ENCODE results near the gene RPL4. TPM values are rescaled to one million over a fixed set of nuclear protein-coding genes. Genes with fewer than 3 reads are reported as not detected.

The RPL4 gene
- total RNA-seq, 1 experiment from 2014 or later = 2,773 TPM

- DNase-seq (no peak), ATAC-seq (no peak)
- no peak overlapping the region for H2AFZ ChIP-seq (ENCODE audit: low read length)
- no peak overlapping the region for H3K9ac ChIP-seq (ENCODE audit: low read length)
- peaks cover 37% of the 10 kb centered on the region for H3K4me1 ChIP-seq (ENCODE audit: insufficient read depth, low read length)
- no peaks in the 10 kb centered on the region for H3K27me3 ChIP-seq (ENCODE audit: low read length)
- 0 out of 2 replicates have a peak, but pooled peaks cover 4% of the 10 kb centered on the region for H3K79me2 ChIP-seq (ENCODE audit: low read length)
- TF ChIP-seq CTCF (conservative IDR thresholded peaks at IDR 0.05; ENCODE audit: low read depth, low read length) (no peak), EZH2 (IDR thresholded peaks at IDR 0.05; ENCODE audit: low read length, unreplicated experiment) (no peak), EZH2phosphoT487 (IDR thresholded peaks at IDR 0.05; ENCODE audit: borderline replicate concordance, low read length) (no peak)
- CTCF ChIA-PET = no interaction called here
- no TSS peak for BruUV-seq (replicated peaks)
- no peaks in the 10 kb centered on the region for H3F3A ChIP-seq (ENCODE audit: low read length, unreplicated experiment)
- POLR2A ChIA-PET (ENCODE audit: unreplicated experiment) = no interaction called here
- no peaks in the 10 kb centered on the region for H3K9me2 ChIP-seq (replicated peaks; ENCODE audit: low read length)
- H4K20me1 ChIP-seq (ENCODE audit: low read length) = no peaks in the 10 kb centered on the region
- H3K4me3 ChIP-seq (ENCODE audit: low read length) = no peak overlapping the region
- H3K9me3 ChIP-seq (ENCODE audit: low read length) = no peaks in the 10 kb centered on the region
- intact Hi-C loops (cut with micrococcal nuclease) = no loop called here
- peaks cover 15% of the 10 kb centered on the region for H3K36me3 ChIP-seq (ENCODE audit: low read depth, low read length)
- H3K27ac ChIP-seq (ENCODE audit: low read length) = peak overlapping the region; percentile 55
- 0 out of 2 replicates have a peak overlapping the region, but pooled peaks have one; percentile 7 for H3K4me2 ChIP-seq (ENCODE audit: low read length)
Observed at GRCh38 chr15:66482539-66482938, 22.1 kb downstream of the RPL4 start.

- CTCF ChIA-PET = no interaction called here
- intact Hi-C loops (cut with micrococcal nuclease) = no loop called here
Observed at GRCh38 chr15:66481107-66481856, 23.4 kb downstream of the RPL4 start.

More at GRCh38 chr15:66481107-66481856, 23.4 kb downstream of the RPL4 start:
- no peak overlapping the region for H3K4me3 ChIP-seq (ENCODE audit: low read length)
- H3K4me1 ChIP-seq (ENCODE audit: insufficient read depth, low read length) = peaks cover 37% of the 10 kb centered on the region
- no peaks in the 10 kb centered on the region for H4K20me1 ChIP-seq (ENCODE audit: low read length)
- H3K4me2 ChIP-seq (ENCODE audit: low read length) = peak overlapping the region; percentile 18; the same call in 1 of the 2 replicates
- H3K36me3 ChIP-seq (ENCODE audit: low read depth, low read length) = peaks cover 15% of the 10 kb centered on the region
- peak; percentile 84 for DNase-seq
- no peaks in the 10 kb centered on the region for H3K9me2 ChIP-seq (replicated peaks; ENCODE audit: low read length)
- peak; percentile 52 for ATAC-seq
- TF ChIP-seq EZH2phosphoT487 (IDR thresholded peaks at IDR 0.05; ENCODE audit: borderline replicate concordance, low read length) (no peak), EZH2 (IDR thresholded peaks at IDR 0.05; ENCODE audit: low read length, unreplicated experiment) (no peak), CTCF (conservative IDR thresholded peaks at IDR 0.05; ENCODE audit: low read depth, low read length) (no peak)
- H2AFZ ChIP-seq (ENCODE audit: low read length) = no peak overlapping the region
- peak overlapping the region; percentile 38 for H3K27ac ChIP-seq (ENCODE audit: low read length)
- no peak overlapping the region for H3K9ac ChIP-seq (ENCODE audit: low read length)
- H3K9me3 ChIP-seq (ENCODE audit: low read length) = no peaks in the 10 kb centered on the region
- H3K27me3 ChIP-seq (ENCODE audit: low read length) = no peaks in the 10 kb centered on the region
- POLR2A ChIA-PET (ENCODE audit: unreplicated experiment) = no interaction called here
- BruUV-seq (replicated peaks) = no TSS peak
- H3K79me2 ChIP-seq (ENCODE audit: low read length) = 0 out of 2 replicates have a peak, but pooled peaks cover 4% of the 10 kb centered on the region
- H3F3A ChIP-seq (ENCODE audit: low read length, unreplicated experiment) = no peaks in the 10 kb centered on the region
